Adrenal gland (tissue), 12 donors: ENCODE data around the gene EPB41L4B. TPM values are rescaled to one million over a fixed set of nuclear protein-coding genes. Genes with fewer than 3 reads are reported as not detected.
"Not testable (repeated sequence)": the region's sequence is repeated elsewhere in the genome, so short reads cannot be mapped to it uniquely, and the experiment has no call there.

Experiments used
- DNase-seq, 7 donors: peaks; one replicate each; pipeline ENCODE4 v3.0.0-alpha.2; 2019 to 2020
- H3K27ac ChIP-seq, 5 donors: fragments of 200-600 bp; sonication (generic) in 4 of 5; 1 replicate in 3 of 5; 2 replicates in 2 of 5; pipeline versions ENCODE4 v1.5.1 to v1.8.0; 2016 to 2020; ENCODE audit warnings: mild to moderate bottlenecking in 1 of 5
- H3K27me3 ChIP-seq: fragments of 200-600 bp; 2 replicates; pipeline ENCODE4 v1.8.0; 2021
- H3K36me3 ChIP-seq, 2 donors: fragments of 200-600 bp; replicated peaks in 1 of 2; 1 replicate in 1 of 2; 2 replicates in 1 of 2; pipeline versions ENCODE4 v1.5.1 to v1.8.0; 2018 to 2022
- H3K4me1 ChIP-seq, 2 donors: fragments of 200-600 bp; replicated peaks in 1 of 2; 1 replicate in 1 of 2; 2 replicates in 1 of 2; pipeline versions ENCODE4 v1.5.1 to v1.8.0; 2018 to 2021
- H3K4me3 ChIP-seq, 4 donors: fragments of 200-600 bp; sonication (generic) in 3 of 4; one replicate each; pipeline ENCODE4 v1.5.1; 2016 to 2018
- H3K9me3 ChIP-seq, 3 donors: fragments of 200-600 bp; sonication (generic) in 1 of 3; replicated peaks in 1 of 3; 1 replicate in 2 of 3; 2 replicates in 1 of 3; pipeline versions ENCODE4 v1.5.1 to v1.8.0; 2016 to 2021
- POLR2A ChIP-seq, 2 donors: fragments of 450-650 bp; IDR thresholded peaks; one replicate each; pipeline ENCODE4 v1.6.1; 2017; ENCODE audit warnings: antibody characterized with exemption in 2 of 2, mild to moderate bottlenecking in 2 of 2, moderate library complexity in 1 of 2
- WGBS, 4 donors: extraction: QIAGEN DNeasy Blood & Tissue Kit in 2 of 4; methylation state at CpG; one replicate each; pipeline versions ENCODE4 v1.1.5 to v1.1.7; 2013 to 2017; 5-methylcytosine and 5-hydroxymethylcytosine counted together
- intact Hi-C, 2 donors: fragments of 100-400 bp; cut with DNase I; formaldehyde crosslinking; loops; one replicate each; pipeline versions ENCODE4 v1.14.1 to v1.15.0; 2022 to 2023
- polyA plus RNA-seq, 3 donors: library from polyadenylated mRNA; stranded (reverse); fragments of 200-250 nt in 2 of 3; fragments of 350-450 nt in 1 of 3; fragmentation: Illumina TruSeq in 1 of 3; extraction: RNeasy Lipid Tissue Mini Kit (QIAGEN cat#74804) in 1 of 3; gene quantifications; one replicate each; pipeline ENCODE4 v1.2.3, GENCODE V29; 2013 to 2014
- total RNA-seq, 9 donors: library from RNA; depleted of rRNA in 4 of 9; stranded (reverse); fragments of >200 nt in 4 of 9; fragments of 120-200 nt in 1 of 9; fragmentation: NEBNext Ultra II Directional in 1 of 9; extraction: Animal tissue kit (Norgen Biotek cat#: 25700) in 1 of 9; gene quantifications; one replicate each; pipeline versions ENCODE4 v1.1.0 to v1.2.4, GENCODE V29; 2013 to 2023
- TF ChIP-seq, protein P1 (sequence below), 6 experiments: fragments of 450-650 bp in 4 of 6; fragments of 200-600 bp in 2 of 6; sonication (generic) in 1 of 6; IDR thresholded peaks; 1 replicate in 5 of 6; 2 replicates in 1 of 6; pipeline versions ENCODE4 v1.5.1 to v1.8.0; 2016 to 2021; ENCODE audit warnings: antibody characterized with exemption in 6 of 6, mild to moderate bottlenecking in 2 of 6, moderate library complexity in 1 of 6
- donor health status: healthy with polysubstance abuse.
- donor health status: Bipolar disorder and iron deficiency.
- donor health status: DM: yes; HTN: yes; CAD: no.
- donor health status: DM: no; HTN: no; CAD: no.
- donor health status: DM: no; HTN: no; CAD: no.
- donor health status: DM: yes; HTN: yes; CAD: no.

The EPB41L4B gene
- total and polyA plus RNA-seq, 12 donors, result 7.4 to 37.2 (median 18.7) TPM

DNA sequence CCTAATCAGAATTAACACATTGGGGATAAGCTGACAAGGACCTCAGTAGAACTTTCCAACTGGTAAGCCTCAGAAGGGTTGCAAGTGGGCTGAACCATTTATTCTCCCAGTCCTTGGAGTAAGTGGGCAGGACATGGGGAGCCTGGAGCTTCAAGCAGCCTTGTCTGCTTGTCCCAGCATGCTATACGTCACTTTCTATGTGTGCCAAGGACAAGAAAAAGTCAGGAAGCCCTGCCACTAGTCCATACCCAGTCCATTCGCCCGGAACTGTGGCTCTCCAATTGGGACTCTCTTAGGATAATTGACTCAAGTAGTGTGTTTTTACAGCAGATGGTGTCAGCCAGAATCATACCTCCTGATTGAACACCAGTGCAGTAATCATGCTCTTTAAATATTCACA, 91.2 kb downstream of the EPB41L4B start:
- intact Hi-C loops, result no loop called here

DNA sequence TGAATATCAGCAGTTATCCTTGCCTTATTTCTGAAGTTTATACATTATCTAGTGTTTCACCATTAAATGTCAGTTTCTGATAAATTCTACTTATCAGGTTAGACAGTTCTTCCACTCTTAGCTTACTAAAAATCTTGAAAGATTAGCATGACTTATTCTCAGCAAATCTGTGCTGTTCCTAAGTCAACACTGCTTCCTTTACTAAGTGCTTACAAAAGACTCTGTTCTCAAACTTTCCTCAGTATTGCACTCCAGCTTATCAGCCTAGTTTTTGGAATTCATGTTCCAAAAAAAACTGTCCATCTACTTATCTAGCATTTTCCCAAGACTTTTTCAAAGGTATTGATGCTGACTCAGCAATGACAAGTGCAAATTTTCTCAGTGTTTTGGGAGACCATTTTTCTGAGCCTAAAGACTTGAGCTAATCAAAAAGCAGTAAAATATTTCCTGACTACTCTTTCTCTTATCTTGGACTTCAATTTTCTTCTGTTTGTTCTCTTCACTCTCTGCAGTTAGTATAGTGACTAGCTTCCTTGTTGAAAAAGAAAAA, 92.7 kb downstream of the EPB41L4B start:
- no peaks in the 10 kb centered on the region for H3K27me3 ChIP-seq
- intact Hi-C loops, result no loop called here
- no peak for DNase-seq

More for the DNA sequence above, 91.2 kb downstream of the EPB41L4B start:
- Histone ChIP-seq H3K4me3 (no peak overlapping the region), H3K9me3 (no peaks in the 10 kb centered on the region), H3K27me3 (no peaks in the 10 kb centered on the region), H3K27ac (no peak overlapping the region), H3K36me3 (no peaks in the 10 kb centered on the region), H3K4me1 (no peaks in the 10 kb centered on the region)
- no peak for DNase-seq
- WGBS, 4 donors, result 57 to 68% (median 64%) methylated on average over 3 of the region's 3 CpGs
- TF ChIP-seq POLR2A (IDR thresholded peaks at IDR 0.05), result no peak
- TF ChIP-seq, protein P1, sequence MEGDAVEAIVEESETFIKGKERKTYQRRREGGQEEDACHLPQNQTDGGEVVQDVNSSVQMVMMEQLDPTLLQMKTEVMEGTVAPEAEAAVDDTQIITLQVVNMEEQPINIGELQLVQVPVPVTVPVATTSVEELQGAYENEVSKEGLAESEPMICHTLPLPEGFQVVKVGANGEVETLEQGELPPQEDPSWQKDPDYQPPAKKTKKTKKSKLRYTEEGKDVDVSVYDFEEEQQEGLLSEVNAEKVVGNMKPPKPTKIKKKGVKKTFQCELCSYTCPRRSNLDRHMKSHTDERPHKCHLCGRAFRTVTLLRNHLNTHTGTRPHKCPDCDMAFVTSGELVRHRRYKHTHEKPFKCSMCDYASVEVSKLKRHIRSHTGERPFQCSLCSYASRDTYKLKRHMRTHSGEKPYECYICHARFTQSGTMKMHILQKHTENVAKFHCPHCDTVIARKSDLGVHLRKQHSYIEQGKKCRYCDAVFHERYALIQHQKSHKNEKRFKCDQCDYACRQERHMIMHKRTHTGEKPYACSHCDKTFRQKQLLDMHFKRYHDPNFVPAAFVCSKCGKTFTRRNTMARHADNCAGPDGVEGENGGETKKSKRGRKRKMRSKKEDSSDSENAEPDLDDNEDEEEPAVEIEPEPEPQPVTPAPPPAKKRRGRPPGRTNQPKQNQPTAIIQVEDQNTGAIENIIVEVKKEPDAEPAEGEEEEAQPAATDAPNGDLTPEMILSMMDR (IDR thresholded peaks at IDR 0.05), result no peak

DNA sequence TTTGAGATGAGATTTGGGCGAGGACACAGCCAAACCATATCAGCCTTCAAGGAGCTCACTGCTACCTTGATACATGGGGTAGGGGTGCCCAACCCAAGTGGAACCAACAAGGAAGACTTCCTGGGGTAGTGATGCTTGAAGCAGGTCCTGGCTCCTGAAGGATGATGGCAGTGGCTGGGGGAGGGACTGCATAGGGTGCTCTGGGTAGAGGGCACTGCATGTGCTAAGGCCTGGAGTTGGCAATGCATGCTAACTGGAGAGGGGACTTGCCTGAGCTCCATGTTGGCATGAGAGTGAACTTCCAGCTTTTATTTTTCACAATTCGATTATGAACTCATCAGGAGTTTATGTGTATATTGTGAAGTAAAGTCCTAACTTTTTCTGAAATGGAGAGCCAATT, 95.2 kb downstream of the EPB41L4B start:
- DNase-seq, result no peak
- Histone ChIP-seq H3K4me3 (no peak overlapping the region), H3K27me3 (no peaks in the 10 kb centered on the region), H3K4me1 (no peaks in the 10 kb centered on the region), H3K9me3 (no peaks in the 10 kb centered on the region), H3K27ac (no peak overlapping the region), H3K36me3 (no peaks in the 10 kb centered on the region)
- WGBS, 4 donors, result 65 to 79% (median 75%) methylated on average over 2 of the region's 2 CpGs
- no peak for TF ChIP-seq POLR2A (IDR thresholded peaks at IDR 0.05)
- TF ChIP-seq, protein P1 (IDR thresholded peaks at IDR 0.05), result no peak
- intact Hi-C loops, result no loop called here

More for the DNA sequence above, 92.7 kb downstream of the EPB41L4B start:
- H3K36me3 ChIP-seq, result no peaks in the 10 kb centered on the region
- TF ChIP-seq, protein P1 (IDR thresholded peaks at IDR 0.05), result no peak
- no peak for TF ChIP-seq POLR2A (IDR thresholded peaks at IDR 0.05)
- H3K4me3 ChIP-seq, result no peak overlapping the region
- H3K9me3 ChIP-seq, result no peaks in the 10 kb centered on the region
- no peak overlapping the region for H3K27ac ChIP-seq
- H3K4me1 ChIP-seq, result no peaks in the 10 kb centered on the region

DNA sequence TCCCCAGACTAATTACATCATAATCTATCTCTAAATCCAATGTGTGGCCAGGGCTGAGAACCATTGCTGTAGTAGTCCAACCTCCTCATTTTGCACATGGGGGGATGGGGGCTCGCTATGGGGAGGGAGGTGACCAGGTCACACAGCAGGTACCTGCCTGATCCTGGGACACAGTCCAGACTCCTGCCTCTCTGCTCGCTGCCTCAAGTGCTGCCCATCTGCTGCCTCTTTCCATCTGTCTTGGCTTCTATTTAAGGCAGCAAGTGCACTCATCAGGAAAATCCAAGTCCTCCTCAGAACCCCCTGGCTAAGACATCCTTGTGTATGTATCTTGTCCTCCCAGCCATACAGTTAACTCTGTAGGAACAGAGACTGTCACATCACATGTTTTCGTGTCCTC, 96.1 kb downstream of the EPB41L4B start:
- no peak for DNase-seq
- Histone ChIP-seq H3K9me3 (no peaks in the 10 kb centered on the region), H3K4me1 (no peaks in the 10 kb centered on the region), H3K27ac (no peak overlapping the region), H3K4me3 (no peak overlapping the region), H3K36me3 (no peaks in the 10 kb centered on the region), H3K27me3 (no peaks in the 10 kb centered on the region)
- intact Hi-C loops, result no loop called here
- TF ChIP-seq, protein P1 (IDR thresholded peaks at IDR 0.05), result no peak
- TF ChIP-seq POLR2A (IDR thresholded peaks at IDR 0.05), result no peak
- WGBS, 4 donors, result 89 to 92% (median 91%) methylated on average over 3 of the region's 3 CpGs

DNA sequence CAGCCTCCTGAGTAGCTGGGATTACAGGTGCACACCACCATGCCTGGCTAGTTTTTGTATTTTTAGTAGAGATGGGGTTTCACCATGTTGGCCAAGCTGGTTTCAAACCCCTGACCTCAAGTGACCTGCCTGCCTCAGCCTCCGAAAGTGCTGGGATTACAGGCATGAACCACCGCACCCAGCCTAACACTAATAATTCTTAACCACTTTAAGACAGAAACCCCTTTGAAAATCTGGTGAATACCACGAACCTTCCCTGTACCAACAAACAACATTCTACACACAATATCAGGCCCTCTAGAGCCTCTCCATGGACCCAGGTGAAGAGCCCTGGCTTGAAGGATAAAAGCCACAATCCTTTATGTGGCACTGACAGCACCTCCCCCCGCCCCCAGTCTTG, 102.6 kb downstream of the EPB41L4B start:
- H3K27me3 ChIP-seq, H3K4me1 ChIP-seq, intact Hi-C loops, DNase-seq, H3K27ac ChIP-seq, H3K4me3 ChIP-seq, H3K36me3 ChIP-seq, H3K9me3 ChIP-seq: not testable (repeated sequence)
- 84 to 95% (median 90%) methylated on average over 4 of the region's 4 CpGs for WGBS, 4 donors
